ACC112 (cell line): ENCODE data around the gene POMGNT2.

Experiments
- H2AFZ ChIP-seq: fragments of 200-600 bp; sonication (generic); one replicate; pipeline ENCODE4 v1.6.0; 2017; ENCODE audit warnings: antibody characterized with exemption, low read length; ENCODE audit not compliant: unreplicated experiment
- H3K27ac ChIP-seq: fragments of 200-600 bp; sonication (generic); 2 replicates; pipeline ENCODE4 v1.5.1; 2014; ENCODE audit warnings: low read depth, mild to moderate bottlenecking, antibody characterized with exemption, low read length, moderate library complexity
- H3K27me3 ChIP-seq: fragments of 200-600 bp; sonication (generic); 2 replicates; pipeline ENCODE4 v1.6.1; 2014; ENCODE audit warnings: mild to moderate bottlenecking, antibody characterized with exemption, low read length, moderate library complexity, mixed read lengths; ENCODE audit not compliant: insufficient read depth
- H3K36me3 ChIP-seq: fragments of 200-600 bp; sonication (generic); 2 replicates; pipeline ENCODE4 v1.6.1; 2016; ENCODE audit warnings: mild to moderate bottlenecking, antibody characterized with exemption, low read length, moderate library complexity, mixed read lengths; ENCODE audit not compliant: insufficient read depth
- H3K4me1 ChIP-seq: fragments of 200-600 bp; sonication (generic); one replicate; pipeline ENCODE4 v1.6.1; 2016; ENCODE audit warnings: low read length, mixed read lengths; ENCODE audit not compliant: insufficient read depth, unreplicated experiment, control insufficient read depth
- H3K4me3 ChIP-seq: fragments of 200-600 bp; sonication (generic); 2 replicates; pipeline ENCODE4 v1.5.1; 2014; ENCODE audit warnings: mild to moderate bottlenecking, low read depth, low read length
- H3K79me2 ChIP-seq: fragments of 200-600 bp; sonication (generic); one replicate; pipeline ENCODE4 v1.6.0; 2016; ENCODE audit warnings: low read length; ENCODE audit not compliant: control insufficient read depth, unreplicated experiment, insufficient read depth

Gene POMGNT2

GRCh38 chr3:43102773-43103480 is 3.0 kb downstream of the POMGNT2 start:
- peaks cover 5% of the 10 kb centered on the region for H3K79me2 ChIP-seq
- H2AFZ ChIP-seq, result no peak overlapping the region
- no peaks in the 10 kb centered on the region for H3K36me3 ChIP-seq
- peaks cover 3% of the 10 kb centered on the region for H3K4me1 ChIP-seq
- H3K27ac ChIP-seq, result no peak overlapping the region
- no peak overlapping the region for H3K4me3 ChIP-seq
- no peaks in the 10 kb centered on the region for H3K27me3 ChIP-seq

GRCh38 chr3:43098761-43099160 is 7.1 kb downstream of the POMGNT2 start:
- Histone ChIP-seq H3K4me1 (no peaks in the 10 kb centered on the region), H3K79me2 (no peaks in the 10 kb centered on the region), H2AFZ (no peak overlapping the region)

GRCh38 chr3:43097400-43098080 is 8.3 kb downstream of the POMGNT2 start:
- Histone ChIP-seq H2AFZ (no peak overlapping the region), H3K36me3 (no peaks in the 10 kb centered on the region), H3K27ac (no peak overlapping the region), H3K27me3 (no peaks in the 10 kb centered on the region), H3K79me2 (no peaks in the 10 kb centered on the region), H3K4me1 (no peaks in the 10 kb centered on the region), H3K4me3 (no peak overlapping the region)

More at GRCh38 chr3:43098761-43099160, 7.1 kb downstream of the POMGNT2 start:
- Histone ChIP-seq H3K4me3 (no peak overlapping the region), H3K27me3 (no peaks in the 10 kb centered on the region), H3K27ac (no peak overlapping the region), H3K36me3 (no peaks in the 10 kb centered on the region)

GRCh38 chr3:43096761-43097160 is 9.1 kb downstream of the POMGNT2 start:
- no peaks in the 10 kb centered on the region for H3K27me3 ChIP-seq
- no peaks in the 10 kb centered on the region for H3K79me2 ChIP-seq
- H3K4me1 ChIP-seq, result no peaks in the 10 kb centered on the region
- H3K27ac ChIP-seq, result no peak overlapping the region
- no peak overlapping the region for H2AFZ ChIP-seq
- H3K4me3 ChIP-seq, result no peak overlapping the region
- no peaks in the 10 kb centered on the region for H3K36me3 ChIP-seq

- Histone ChIP-seq H3K4me1 (no peaks in the 10 kb centered on the region), H3K79me2 (no peaks in the 10 kb centered on the region), H3K4me3 (no peak overlapping the region), H3K27ac (no peak overlapping the region), H3K27me3 (no peaks in the 10 kb centered on the region), H3K36me3 (no peaks in the 10 kb centered on the region), H2AFZ (no peak overlapping the region)
These were observed 10.5 kb downstream of the POMGNT2 start for GRCh38 chr3:43095370-43095769.

GRCh38 chr3:43094851-43095250 is 11.0 kb downstream of the POMGNT2 start:
- H3K27me3 ChIP-seq, result no peaks in the 10 kb centered on the region

GRCh38 chr3:43094381-43094780 is 11.5 kb downstream of the POMGNT2 start:
- no peak overlapping the region for H3K27ac ChIP-seq
- H3K36me3 ChIP-seq, result no peaks in the 10 kb centered on the region
- H3K79me2 ChIP-seq, result no peaks in the 10 kb centered on the region
- H3K27me3 ChIP-seq, result no peaks in the 10 kb centered on the region
- H3K4me1 ChIP-seq, result no peaks in the 10 kb centered on the region
- no peak overlapping the region for H3K4me3 ChIP-seq
- no peak overlapping the region for H2AFZ ChIP-seq

More at GRCh38 chr3:43094851-43095250, 11.0 kb downstream of the POMGNT2 start:
- Histone ChIP-seq H3K4me1 (no peaks in the 10 kb centered on the region), H3K36me3 (no peaks in the 10 kb centered on the region), H3K4me3 (no peak overlapping the region), H2AFZ (no peak overlapping the region), H3K79me2 (no peaks in the 10 kb centered on the region), H3K27ac (no peak overlapping the region)

- H3K36me3 ChIP-seq, result no peaks in the 10 kb centered on the region
- no peak overlapping the region for H2AFZ ChIP-seq
- no peaks in the 10 kb centered on the region for H3K79me2 ChIP-seq
- H3K4me1 ChIP-seq, result no peaks in the 10 kb centered on the region
- H3K27ac ChIP-seq, result no peak overlapping the region
- H3K4me3 ChIP-seq, result no peak overlapping the region
- H3K27me3 ChIP-seq, result no peaks in the 10 kb centered on the region
These were observed 11.9 kb downstream of the POMGNT2 start for GRCh38 chr3:43093974-43094373.

GRCh38 chr3:43093006-43093405 is 12.9 kb downstream of the POMGNT2 start:
- no peaks in the 10 kb centered on the region for H3K27me3 ChIP-seq
- H2AFZ ChIP-seq, result no peak overlapping the region
- no peak overlapping the region for H3K27ac ChIP-seq
- no peaks in the 10 kb centered on the region for H3K79me2 ChIP-seq
- no peaks in the 10 kb centered on the region for H3K4me1 ChIP-seq
- H3K36me3 ChIP-seq, result no peaks in the 10 kb centered on the region
- H3K4me3 ChIP-seq, result no peak overlapping the region

GRCh38 chr3:43091481-43091880 is 14.4 kb downstream of the POMGNT2 start:
- no peaks in the 10 kb centered on the region for H3K4me1 ChIP-seq
- H3K79me2 ChIP-seq, result no peaks in the 10 kb centered on the region
- H3K4me3 ChIP-seq, result no peak overlapping the region
- no peak overlapping the region for H2AFZ ChIP-seq
- no peaks in the 10 kb centered on the region for H3K27me3 ChIP-seq
- H3K27ac ChIP-seq, result no peak overlapping the region
- no peaks in the 10 kb centered on the region for H3K36me3 ChIP-seq

GRCh38 chr3:43090238-43090637 is 15.6 kb downstream of the POMGNT2 start:
- Histone ChIP-seq H3K79me2 (no peaks in the 10 kb centered on the region), H3K4me1 (no peaks in the 10 kb centered on the region), H3K27ac (no peak overlapping the region), H3K36me3 (no peaks in the 10 kb centered on the region), H3K27me3 (no peaks in the 10 kb centered on the region), H3K4me3 (no peak overlapping the region), H2AFZ (no peak overlapping the region)
